GM12878 (cell line): ENCODE data around the gene ATP6V1C2.

Experiments used
- CHD1 ChIP-seq: IDR thresholded peaks from 2 replicates; pipeline ENCODE4 v1.6.1; 2012; ENCODE audit warnings: low read depth, low read length, improper control_type of control experiment
- DPF2 ChIP-seq: fragments of 450-650 bp; IDR thresholded peaks from 2 replicates; pipeline ENCODE4 v1.6.1; 2017; ENCODE audit warnings: mild to moderate bottlenecking
- GABPA ChIP-seq: IDR thresholded peaks from 2 replicates; pipeline ENCODE4 v1.6.1; 2014; ENCODE audit warnings: antibody characterized with exemption, low read depth, mild to moderate bottlenecking, inconsistent platforms
- REST ChIP-seq: IDR thresholded peaks from 2 replicates; pipeline ENCODE4 v1.6.1; 2012; ENCODE audit warnings: mild to moderate bottlenecking, low read depth, low read length
- TF ChIP-seq, protein P1 (sequence below): fragments of 450-650 bp; IDR thresholded peaks from 2 replicates; pipeline ENCODE4 v1.6.1; 2017; ENCODE audit warnings: antibody characterized with exemption, mild to moderate bottlenecking, moderate library complexity
- TF ChIP-seq, protein P2 (sequence below), 3 experiments: IDR thresholded peaks in 2 of 3; conservative IDR thresholded peaks in 1 of 3; 2 replicates each; pipeline ENCODE4 v1.5.1; 2011; ENCODE audit warnings: low read depth in 3 of 3, low read length in 3 of 3, mild to moderate bottlenecking in 3 of 3, control low read depth in 2 of 3, moderate library complexity in 2 of 3, inconsistent platforms in 1 of 3, mixed read lengths in 1 of 3; ENCODE audit not compliant: control insufficient read depth in 2 of 3, insufficient read depth in 1 of 3; ENCODE audit errors: extremely low read depth in 1 of 3

DNA sequence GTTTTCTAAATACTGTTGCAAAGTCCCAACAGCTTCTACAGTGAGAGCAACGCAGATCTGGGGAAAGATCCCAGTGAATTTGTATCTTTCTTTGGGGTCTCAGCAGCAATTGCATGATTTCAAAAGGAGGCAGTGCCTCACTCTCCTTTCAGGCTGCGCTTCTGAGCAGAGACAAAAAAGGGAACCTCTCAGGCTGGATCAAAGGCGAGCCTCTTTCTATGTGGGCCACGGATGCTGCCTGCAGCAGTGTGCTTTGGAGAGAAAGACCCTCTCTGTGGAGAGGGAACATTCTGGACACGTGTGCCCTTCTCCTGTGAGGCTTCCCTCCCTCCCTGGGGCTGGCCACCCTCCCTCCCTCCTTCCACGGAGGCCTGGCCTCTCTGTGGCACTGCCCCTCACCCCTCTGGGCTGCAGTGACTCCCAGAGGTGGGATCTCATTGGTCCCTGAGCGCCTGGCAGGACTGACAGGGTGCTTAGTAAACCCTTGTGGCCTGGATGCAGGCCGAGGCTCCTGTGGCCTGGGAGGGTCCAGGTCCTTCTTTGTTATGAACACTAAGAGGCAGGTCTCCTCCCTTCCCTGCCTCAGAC lies 112.7 kb downstream of the ATP6V1C2 start:
- TF ChIP-seq, protein P1, sequence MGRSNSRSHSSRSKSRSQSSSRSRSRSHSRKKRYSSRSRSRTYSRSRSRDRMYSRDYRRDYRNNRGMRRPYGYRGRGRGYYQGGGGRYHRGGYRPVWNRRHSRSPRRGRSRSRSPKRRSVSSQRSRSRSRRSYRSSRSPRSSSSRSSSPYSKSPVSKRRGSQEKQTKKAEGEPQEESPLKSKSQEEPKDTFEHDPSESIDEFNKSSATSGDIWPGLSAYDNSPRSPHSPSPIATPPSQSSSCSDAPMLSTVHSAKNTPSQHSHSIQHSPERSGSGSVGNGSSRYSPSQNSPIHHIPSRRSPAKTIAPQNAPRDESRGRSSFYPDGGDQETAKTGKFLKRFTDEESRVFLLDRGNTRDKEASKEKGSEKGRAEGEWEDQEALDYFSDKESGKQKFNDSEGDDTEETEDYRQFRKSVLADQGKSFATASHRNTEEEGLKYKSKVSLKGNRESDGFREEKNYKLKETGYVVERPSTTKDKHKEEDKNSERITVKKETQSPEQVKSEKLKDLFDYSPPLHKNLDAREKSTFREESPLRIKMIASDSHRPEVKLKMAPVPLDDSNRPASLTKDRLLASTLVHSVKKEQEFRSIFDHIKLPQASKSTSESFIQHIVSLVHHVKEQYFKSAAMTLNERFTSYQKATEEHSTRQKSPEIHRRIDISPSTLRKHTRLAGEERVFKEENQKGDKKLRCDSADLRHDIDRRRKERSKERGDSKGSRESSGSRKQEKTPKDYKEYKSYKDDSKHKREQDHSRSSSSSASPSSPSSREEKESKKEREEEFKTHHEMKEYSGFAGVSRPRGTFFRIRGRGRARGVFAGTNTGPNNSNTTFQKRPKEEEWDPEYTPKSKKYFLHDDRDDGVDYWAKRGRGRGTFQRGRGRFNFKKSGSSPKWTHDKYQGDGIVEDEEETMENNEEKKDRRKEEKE = no peak
- TF ChIP-seq GABPA (no peak), DPF2 (no peak), CHD1 (no peak), REST (no peak)
- TF ChIP-seq, protein P2, sequence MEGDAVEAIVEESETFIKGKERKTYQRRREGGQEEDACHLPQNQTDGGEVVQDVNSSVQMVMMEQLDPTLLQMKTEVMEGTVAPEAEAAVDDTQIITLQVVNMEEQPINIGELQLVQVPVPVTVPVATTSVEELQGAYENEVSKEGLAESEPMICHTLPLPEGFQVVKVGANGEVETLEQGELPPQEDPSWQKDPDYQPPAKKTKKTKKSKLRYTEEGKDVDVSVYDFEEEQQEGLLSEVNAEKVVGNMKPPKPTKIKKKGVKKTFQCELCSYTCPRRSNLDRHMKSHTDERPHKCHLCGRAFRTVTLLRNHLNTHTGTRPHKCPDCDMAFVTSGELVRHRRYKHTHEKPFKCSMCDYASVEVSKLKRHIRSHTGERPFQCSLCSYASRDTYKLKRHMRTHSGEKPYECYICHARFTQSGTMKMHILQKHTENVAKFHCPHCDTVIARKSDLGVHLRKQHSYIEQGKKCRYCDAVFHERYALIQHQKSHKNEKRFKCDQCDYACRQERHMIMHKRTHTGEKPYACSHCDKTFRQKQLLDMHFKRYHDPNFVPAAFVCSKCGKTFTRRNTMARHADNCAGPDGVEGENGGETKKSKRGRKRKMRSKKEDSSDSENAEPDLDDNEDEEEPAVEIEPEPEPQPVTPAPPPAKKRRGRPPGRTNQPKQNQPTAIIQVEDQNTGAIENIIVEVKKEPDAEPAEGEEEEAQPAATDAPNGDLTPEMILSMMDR (IDR thresholded peaks at IDR 0.05 in 2 of 3, conservative IDR thresholded peaks at IDR 0.05 in 1 of 3; ENCODE audit: control insufficient read depth in 2 of 3, extremely low read depth in 1 of 3, insufficient read depth in 1 of 3, low read depth in 3 of 3, low read length in 3 of 3) = no peak
